ENCODE data around the gene SGMS1.

Gene SGMS1

DNA sequence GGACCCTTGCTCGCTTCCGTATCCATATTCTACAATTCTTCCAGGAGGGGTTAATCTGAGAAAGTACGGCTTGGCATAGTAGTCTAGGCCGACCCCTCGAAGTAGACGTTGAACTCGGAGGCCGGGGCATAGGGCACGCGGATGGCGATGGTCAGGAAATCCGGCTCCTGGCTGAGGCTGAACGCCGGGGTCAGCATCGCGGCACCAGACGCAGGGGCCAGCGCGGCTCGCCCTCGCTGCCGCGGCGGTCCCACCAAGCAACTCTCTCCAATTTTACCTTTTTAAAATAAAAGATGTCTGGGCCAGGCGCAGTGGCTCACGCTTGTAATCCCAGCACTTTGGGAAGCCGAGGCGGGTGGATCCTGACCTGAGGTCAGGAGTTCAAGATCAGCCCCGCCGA, 7.3 kb upstream of the SGMS1 start:
- TF ChIP-seq, protein P1, sequence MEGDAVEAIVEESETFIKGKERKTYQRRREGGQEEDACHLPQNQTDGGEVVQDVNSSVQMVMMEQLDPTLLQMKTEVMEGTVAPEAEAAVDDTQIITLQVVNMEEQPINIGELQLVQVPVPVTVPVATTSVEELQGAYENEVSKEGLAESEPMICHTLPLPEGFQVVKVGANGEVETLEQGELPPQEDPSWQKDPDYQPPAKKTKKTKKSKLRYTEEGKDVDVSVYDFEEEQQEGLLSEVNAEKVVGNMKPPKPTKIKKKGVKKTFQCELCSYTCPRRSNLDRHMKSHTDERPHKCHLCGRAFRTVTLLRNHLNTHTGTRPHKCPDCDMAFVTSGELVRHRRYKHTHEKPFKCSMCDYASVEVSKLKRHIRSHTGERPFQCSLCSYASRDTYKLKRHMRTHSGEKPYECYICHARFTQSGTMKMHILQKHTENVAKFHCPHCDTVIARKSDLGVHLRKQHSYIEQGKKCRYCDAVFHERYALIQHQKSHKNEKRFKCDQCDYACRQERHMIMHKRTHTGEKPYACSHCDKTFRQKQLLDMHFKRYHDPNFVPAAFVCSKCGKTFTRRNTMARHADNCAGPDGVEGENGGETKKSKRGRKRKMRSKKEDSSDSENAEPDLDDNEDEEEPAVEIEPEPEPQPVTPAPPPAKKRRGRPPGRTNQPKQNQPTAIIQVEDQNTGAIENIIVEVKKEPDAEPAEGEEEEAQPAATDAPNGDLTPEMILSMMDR (conservative IDR thresholded peaks at IDR 0.05; ENCODE audit: control insufficient read depth, insufficient read depth, low read depth, low read length), result no peak
- no peak overlapping the region for H3K4me3 ChIP-seq (ENCODE audit: control insufficient read depth, low read depth, low read length)
- DNase-seq (ENCODE audit: low read depth), result no peak

DNA sequence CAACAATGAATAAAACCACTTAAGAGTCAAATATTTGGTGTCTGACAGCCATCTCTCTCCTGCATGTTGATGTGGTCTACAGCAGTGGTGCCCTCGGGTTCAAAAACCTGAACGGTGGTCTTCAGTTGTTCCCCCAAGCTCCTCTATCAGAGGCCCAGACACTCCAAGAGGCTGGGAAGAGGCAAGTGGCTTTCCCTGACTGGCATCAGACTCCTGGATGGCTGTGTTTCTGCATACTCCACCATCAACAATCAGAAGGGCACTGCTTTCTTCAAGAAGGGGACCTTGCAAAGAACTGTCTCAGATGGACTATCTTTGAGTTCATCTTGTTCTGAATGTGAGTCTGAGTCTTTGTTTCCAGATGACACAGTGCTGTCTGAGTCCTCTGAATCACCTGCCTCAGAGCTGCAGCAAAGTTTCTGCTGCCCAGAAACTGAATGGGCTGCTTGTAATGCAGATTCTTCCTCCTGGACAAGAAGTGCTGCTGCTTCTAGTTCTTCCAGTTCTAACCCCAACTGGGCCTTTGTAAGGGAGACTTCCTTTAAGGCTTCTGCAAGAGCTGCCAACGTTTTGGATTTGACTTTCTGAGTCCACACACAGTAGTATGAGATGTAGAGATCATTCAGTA, 5.9 kb upstream of the SGMS1 start:
- TF ChIP-seq, protein P1 (conservative IDR thresholded peaks at IDR 0.05; ENCODE audit: control insufficient read depth, insufficient read depth, low read depth, low read length), result no peak
- DNase-seq (ENCODE audit: low read depth), result no peak
- no peak overlapping the region for H3K4me3 ChIP-seq (ENCODE audit: control insufficient read depth, low read depth, low read length)

DNA sequence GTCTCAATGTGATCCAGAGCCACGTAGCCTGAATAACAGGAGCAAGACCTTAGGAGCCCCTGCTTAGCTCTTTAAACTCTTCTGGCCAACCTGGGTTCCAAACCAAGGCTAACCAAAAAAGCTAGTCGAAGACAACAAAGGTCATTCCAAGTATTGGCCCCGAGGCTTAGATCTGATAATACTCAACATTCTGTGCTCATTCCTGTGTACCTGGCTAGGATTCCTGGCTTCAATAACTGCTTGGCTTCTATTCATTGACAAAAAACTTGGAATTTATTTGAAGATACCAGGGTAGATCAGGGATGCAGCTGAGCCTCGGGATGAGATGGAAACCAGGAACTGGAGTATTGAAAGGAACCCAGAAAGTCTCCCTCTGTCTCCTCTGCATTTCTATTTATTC, 4.1 kb upstream of the SGMS1 start:
- no peak for DNase-seq (ENCODE audit: low read depth)
- H3K4me3 ChIP-seq (ENCODE audit: control insufficient read depth, low read depth, low read length), result no peak overlapping the region
- TF ChIP-seq, protein P1 (conservative IDR thresholded peaks at IDR 0.05; ENCODE audit: control insufficient read depth, insufficient read depth, low read depth, low read length), result no peak

DNA sequence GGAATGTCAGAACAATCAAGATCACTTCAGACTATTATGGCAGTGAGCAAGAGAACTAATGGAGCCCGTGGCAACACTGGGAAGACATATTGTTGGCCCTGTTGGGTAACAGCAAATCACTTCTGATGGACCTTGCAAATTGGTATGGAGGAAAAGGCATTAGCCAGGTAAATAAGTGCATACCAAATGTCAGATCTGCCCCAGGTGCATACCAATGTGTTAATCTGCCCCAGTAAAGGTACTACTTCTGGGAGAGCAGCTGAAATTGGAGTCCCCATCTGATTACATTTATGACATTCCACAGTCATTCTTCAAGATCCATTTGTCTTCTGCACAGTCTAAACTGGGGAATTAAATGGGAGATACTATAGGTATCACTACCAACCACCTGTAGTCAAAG, 3.7 kb upstream of the SGMS1 start:
- no peak for DNase-seq (ENCODE audit: low read depth)
- TF ChIP-seq, protein P1 (conservative IDR thresholded peaks at IDR 0.05; ENCODE audit: control insufficient read depth, insufficient read depth, low read depth, low read length), result no peak
- H3K4me3 ChIP-seq (ENCODE audit: control insufficient read depth, low read depth, low read length), result no peak overlapping the region

DNA sequence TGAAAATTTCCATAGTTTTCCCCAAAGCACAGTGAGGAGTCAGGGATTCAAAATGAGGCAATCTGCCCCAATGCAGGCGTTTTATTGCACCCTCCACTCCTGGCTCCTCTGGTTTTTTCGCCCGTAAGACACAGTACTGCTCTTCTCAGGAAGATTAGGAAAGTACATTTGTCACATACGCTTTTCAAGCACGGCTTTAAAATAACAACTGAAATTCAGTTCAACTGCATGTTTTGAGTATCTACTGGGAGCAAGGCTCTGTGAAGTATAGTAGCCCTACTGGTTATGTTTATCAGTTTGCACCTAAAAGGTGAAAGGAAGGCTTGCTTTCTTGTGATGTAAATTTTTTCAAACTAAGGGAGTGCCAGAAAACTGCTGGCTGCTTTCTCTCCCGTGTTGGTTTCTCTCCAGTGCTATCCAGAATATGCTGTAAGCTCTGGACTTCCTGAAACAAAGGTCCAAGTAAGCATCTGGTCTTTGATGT, 1.9 kb upstream of the SGMS1 start:
- DNase-seq (ENCODE audit: low read depth), result peak; percentile 12
- peak overlapping the region; percentile 93 for H3K4me3 ChIP-seq (ENCODE audit: control insufficient read depth, low read depth, low read length)
- TF ChIP-seq, protein P1 (conservative IDR thresholded peaks at IDR 0.05; ENCODE audit: control insufficient read depth, insufficient read depth, low read depth, low read length), result no peak

DNA sequence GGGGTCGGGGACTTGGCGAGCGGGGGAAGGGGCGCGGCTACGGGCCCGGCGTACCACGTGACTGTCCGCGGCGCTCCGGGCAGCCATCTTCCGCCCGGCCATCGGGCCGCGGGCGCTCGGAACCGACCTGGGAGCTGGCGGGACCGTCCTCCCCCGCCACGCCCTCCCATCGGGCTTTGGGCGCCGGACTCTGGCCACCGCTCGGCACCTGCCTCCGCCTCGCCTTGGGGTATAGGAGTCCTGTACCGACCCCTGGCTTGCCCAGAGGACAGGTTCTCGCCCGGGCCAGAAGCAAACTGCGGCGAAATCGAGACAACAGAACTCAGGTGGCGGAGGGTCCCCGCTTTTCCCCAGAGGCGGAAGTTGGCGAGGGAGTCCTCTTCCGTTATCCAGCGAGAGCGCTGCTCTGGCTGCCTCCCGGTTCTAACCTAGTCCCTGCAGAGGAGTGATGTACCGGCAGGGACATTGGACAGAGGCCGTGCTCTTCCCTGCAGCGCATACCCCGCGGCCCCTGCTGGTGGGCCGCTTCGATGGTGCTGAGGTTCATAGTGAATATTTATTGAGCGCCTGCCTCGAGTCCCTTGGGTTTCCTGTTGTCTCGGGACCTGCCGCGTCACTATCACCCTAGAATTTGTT, 1.2 kb upstream of the SGMS1 start:
- H3K4me3 ChIP-seq (ENCODE audit: control insufficient read depth, low read depth, low read length), result peak overlapping the region; percentile 93
- peak; percentile 62 for DNase-seq (ENCODE audit: low read depth)
- TF ChIP-seq, protein P1 (conservative IDR thresholded peaks at IDR 0.05; ENCODE audit: control insufficient read depth, insufficient read depth, low read depth, low read length), result peak; percentile 69

Data from fibroblast of mammary gland (primary cell).